ENCODE data around the gene SLC37A3.

DNA sequence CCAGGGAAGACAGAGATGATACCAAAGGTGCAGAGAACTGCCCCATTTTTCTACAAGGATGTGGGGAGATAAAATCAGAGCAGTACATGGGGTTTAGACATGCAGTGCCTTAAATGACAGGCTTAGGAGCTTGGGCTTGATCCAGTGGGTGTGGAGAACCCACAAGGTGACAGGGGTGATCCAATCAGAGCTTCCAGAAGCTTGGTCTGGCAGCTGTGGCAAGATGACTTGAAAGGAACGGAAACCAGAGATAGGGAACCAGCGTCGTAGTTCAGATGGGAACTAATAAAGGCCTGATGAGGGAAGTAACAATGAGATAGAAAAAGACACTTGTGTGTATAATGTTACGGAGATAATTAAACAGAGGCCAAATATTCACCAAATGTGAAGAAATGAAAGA lies 80.7 kb downstream of the SLC37A3 start:
- TF ChIP-seq, protein P1, sequence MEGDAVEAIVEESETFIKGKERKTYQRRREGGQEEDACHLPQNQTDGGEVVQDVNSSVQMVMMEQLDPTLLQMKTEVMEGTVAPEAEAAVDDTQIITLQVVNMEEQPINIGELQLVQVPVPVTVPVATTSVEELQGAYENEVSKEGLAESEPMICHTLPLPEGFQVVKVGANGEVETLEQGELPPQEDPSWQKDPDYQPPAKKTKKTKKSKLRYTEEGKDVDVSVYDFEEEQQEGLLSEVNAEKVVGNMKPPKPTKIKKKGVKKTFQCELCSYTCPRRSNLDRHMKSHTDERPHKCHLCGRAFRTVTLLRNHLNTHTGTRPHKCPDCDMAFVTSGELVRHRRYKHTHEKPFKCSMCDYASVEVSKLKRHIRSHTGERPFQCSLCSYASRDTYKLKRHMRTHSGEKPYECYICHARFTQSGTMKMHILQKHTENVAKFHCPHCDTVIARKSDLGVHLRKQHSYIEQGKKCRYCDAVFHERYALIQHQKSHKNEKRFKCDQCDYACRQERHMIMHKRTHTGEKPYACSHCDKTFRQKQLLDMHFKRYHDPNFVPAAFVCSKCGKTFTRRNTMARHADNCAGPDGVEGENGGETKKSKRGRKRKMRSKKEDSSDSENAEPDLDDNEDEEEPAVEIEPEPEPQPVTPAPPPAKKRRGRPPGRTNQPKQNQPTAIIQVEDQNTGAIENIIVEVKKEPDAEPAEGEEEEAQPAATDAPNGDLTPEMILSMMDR (IDR thresholded peaks at IDR 0.05): no peak
- TF ChIP-seq POLR2A (IDR thresholded peaks at IDR 0.05): no peak
